GM11168 (cell line): ENCODE results near the gene CPT1B.
"Not testable (repeated sequence)": the region's sequence is repeated elsewhere in the genome, so short reads cannot be mapped to it uniquely, and the experiment has no call there.

ENCODE experiments used
- in situ Hi-C: fragments of 300-500 bp; cut with MboI; formaldehyde crosslinking; loops from one replicate; pipeline ENCODE4 v1.12.0; 2022; ENCODE audit warnings: low sequenced_read_pairs; ENCODE audit not compliant: unreplicated experiment

Gene CPT1B

DNA sequence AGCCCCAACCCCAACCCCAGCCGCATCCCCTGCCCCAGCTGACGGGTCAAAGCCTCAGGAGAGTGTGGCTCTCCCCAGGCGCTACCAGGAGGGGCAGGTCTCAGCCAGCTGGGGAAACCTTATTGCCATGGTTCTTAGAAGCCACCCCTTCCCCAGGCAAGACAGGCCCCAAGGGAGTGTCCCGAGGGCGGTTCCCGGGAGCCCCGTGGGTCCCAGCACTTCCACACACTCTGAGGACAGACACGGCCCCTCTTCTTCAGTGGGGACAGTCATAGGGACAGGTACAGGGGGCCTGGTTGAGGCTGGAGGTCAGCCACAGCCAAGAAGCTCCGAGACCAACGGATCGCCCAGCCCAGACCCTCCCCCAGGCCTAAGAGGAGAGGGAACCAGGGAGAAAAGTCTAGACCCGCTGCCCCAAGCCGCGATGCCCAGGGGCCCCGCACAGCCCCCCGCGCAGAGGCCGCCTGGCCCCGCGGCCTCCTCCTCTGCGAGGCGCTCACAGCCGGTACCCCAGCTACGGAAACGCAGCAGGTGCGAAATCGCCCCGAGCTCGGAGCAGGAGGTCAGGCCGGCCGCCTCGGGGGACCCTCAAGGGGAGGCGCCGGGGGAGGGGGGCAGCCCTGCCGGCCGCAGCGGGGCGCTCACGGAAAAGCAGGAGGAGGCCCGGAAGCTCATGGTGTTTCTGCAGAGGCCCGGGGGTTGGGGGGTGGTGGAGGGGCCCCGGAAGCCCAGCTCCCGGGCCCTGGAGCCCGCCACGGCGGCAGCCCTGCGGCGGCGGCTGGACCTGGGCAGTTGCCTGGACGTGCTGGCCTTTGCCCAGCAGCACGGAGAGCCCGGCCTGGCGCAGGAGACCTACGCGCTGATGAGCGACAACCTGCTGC lies 29.9 kb downstream of the CPT1B start:
- in situ Hi-C loops = no loop called here

- in situ Hi-C loops = no loop called here
Measured at GRCh38 chr22:50547263-50547985, 30.8 kb downstream of the CPT1B start.

GRCh38 chr22:50546326-50547262 lies 31.6 kb downstream of the CPT1B start:
- in situ Hi-C loops = no loop called here

- in situ Hi-C loops = no loop called here
Measured at GRCh38 chr22:50545522-50546325, 32.5 kb downstream of the CPT1B start, which contains the start of gene KLHDC7B. Gene KLHDC7B, plus strand, starts transcription at chr22:50545899. Its CDS starts 345 bp downstream, at chr22:50546244.

DNA sequence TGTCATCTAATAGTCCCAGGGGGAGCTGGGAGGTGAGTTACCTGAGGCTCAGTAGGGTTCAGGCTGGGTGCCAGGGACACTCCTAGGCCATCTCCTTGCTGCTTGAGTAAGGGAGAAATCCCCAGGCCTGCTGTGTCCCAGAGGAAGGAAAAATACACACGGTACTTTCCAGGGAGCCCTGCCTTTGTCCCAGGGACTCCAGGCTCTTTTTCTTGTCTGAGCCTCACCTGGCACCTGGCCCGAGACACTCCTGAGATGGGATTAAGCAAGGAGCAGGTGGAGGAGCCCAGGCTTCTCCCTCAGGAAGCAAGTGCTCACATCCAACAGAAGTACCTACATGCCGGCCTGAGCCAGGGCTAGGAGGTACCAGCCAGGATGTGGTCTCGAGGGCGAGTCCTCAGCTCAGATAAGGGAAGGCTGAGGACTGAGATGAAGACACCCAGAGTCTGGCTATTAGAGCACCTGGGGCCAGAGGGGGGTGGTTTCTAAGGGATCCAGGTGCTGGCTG lies 33.4 kb downstream of the CPT1B start:
- in situ Hi-C loops = no loop called here

DNA sequence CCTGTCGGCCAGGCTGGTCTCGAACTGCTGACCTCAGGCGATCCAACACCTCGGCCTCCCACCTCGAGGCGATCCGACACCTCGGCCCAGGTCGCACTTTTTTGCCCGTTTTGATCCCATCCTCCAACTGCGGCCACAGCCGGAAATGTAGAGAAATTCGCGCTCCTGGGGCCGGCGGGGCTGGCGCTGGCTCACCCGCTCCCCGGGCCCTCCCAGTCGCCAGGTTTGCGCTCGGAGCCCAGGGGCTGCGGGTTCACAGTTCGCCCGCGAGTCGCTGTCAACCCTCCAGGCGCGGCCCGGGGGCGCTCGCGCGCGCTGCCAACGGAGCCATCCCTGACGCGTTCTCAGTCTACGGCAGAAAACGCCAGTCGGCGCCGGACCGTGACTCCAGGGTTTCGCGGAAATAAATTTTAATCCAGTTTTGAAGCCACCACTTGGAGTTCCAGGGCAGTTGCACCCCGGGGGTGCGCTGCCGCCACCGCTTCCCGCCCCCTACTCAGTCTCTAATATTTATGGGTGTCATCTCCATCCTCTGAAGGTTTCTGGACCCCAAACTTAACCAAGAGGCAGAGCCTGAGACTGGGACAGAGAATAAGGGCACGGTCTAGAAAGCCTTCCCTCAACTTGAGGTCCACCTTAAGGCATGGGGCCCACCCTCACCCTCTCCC lies 34.0 kb downstream of the CPT1B start:
- in situ Hi-C loops = no loop called here

DNA sequence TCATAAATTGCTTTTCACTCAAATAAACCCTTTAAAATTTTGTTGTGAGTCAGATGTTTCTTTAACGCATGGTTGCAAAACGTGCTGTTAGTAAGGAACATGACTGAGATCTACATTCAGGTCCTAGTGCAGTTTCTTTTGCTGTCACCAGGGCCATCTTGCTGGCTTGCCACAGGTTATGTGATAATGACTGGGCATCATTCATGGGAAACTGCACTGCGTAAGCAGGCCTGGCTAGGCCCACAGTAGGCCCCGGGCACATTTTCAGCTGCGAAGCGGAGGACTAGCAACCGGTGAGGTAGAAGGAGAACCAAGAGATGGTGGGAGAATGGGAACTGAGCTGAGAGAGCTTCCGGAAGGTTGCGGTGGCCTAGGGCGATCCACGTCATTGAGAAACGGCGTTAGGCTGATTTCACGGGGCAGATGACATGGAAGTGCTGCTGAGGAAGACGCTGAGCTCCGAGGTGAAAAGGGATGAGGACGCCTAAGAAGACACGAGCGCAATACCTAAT lies 35.8 kb downstream of the CPT1B start:
- in situ Hi-C loops = no loop called here

- in situ Hi-C loops = not testable (repeated sequence)
Measured at GRCh38 chr22:50541667-50542026, 36.6 kb downstream of the CPT1B start.

DNA sequence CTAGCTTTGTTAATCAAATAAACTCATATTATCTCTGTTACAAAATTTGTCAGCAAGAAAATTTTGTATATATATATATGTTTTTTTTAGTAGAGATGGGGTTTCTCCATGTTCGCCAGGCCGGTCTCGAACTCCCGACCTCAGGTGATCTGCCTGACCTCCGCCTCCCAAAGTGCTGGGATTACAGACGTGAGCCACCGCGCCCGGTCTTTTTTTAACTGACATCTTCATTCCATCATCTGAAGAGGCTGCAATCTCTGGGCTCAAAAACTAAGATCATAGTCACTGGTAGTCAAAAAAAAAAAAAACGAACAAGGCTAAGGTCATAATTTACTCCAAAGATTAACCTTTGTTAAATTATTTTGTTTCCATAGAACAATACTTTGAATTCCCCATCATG lies 37.8 kb downstream of the CPT1B start:
- in situ Hi-C loops = no loop called here

- in situ Hi-C loops = no loop called here
Measured at GRCh38 chr22:50537765-50538164, 40.5 kb downstream of the CPT1B start.

DNA sequence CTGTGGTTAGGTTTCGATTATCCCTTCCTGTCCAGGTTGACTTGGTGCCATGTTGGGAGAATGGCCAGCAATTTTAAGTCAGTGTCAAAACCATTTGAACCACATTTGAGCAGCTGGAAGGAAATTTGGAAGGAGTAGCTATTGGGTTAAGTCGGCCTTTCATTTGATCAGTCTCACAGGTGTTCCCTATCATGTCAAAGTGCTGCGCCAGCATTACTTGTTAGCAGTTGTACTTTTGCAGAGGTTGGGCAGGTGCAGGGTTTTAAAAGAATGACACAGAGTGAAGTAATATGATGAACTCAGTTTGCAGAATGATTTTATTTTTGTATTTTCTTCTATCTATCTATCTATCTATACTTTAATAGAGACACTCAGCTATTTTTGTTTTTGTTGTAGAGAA lies 42.0 kb downstream of the CPT1B start:
- in situ Hi-C loops = no loop called here

DNA sequence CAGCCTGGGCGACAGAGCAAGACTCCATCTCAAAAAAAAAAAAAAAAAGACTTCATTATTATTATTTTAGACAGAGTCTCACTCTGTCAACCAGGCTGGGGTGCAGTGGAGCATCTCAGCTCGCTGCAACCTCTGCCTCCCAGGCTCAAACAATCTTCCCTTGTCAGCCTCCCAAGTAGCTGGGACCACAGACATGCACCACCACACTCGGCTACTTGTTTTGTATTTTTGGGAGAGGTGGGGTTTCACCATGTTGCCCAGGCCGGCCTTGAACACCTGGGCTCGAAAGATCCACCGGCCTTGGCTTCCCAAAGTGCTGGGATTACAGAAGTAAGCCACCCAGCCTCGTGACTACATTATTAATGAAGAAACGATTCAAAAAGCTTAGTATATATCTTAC lies 43.1 kb downstream of the CPT1B start:
- in situ Hi-C loops = no loop called here

GRCh38 chr22:50533856-50534711 lies 44.1 kb downstream of the CPT1B start:
- in situ Hi-C loops = not testable (repeated sequence)

GRCh38 chr22:50532824-50533796 lies 45.1 kb downstream of the CPT1B start:
- in situ Hi-C loops = no loop called here

- in situ Hi-C loops = no loop called here
Measured at GRCh38 chr22:50531962-50532674, 46.1 kb downstream of the CPT1B start.

DNA sequence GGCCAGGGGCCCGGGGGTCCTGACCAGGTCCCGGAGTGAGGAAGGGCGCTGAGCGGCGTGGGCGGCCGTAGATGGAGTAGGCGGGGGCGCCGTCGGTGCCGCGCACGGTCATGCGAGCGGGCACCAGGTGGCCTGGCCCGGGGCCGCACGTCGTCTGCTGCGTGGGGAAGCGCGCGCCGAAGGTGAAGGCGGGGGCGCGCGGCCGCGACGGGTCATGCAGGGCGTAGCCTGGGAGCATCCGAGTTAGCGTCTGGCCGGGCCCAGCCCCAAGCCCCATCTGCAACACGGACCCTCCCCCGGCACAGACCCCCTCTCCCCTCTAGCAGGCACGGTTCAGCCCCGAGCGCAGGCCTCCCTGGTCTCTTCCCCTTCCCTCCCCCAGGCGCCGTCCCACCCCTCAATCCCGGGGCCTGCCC lies 46.7 kb downstream of the CPT1B start:
- in situ Hi-C loops = no loop called here
